NB4 (cell line): ENCODE results near the gene BCAS3.

Source experiments
- CTCF ChIP-seq: IDR thresholded peaks from one replicate; pipeline ENCODE4 v1.5.1; 2012; ENCODE audit warnings: low read depth, low read length
- POLR2A ChIP-seq: IDR thresholded peaks from 2 replicates; pipeline ENCODE4 v1.6.1; 2011; ENCODE audit warnings: mild to moderate bottlenecking; ENCODE audit not compliant: insufficient read length; ENCODE audit errors: extremely low read depth

- no peak for TF ChIP-seq CTCF
- TF ChIP-seq POLR2A: no peak
Observed at GRCh38 chr17:60891149-60891548, 213.5 kb downstream of the BCAS3 start.
